C4-2B (cell line): ENCODE measurements around the gene SEMA3B.

Source experiments
- H3K27ac ChIP-seq: fragments of 450-650 bp; 2 replicates; pipeline ENCODE4 v1.5.1; 2017
- ZFX ChIP-seq: fragments of 450-650 bp; IDR thresholded peaks from 2 replicates; pipeline ENCODE4 v1.6.1; 2017
- TF ChIP-seq, protein P1 (sequence below): fragments of 450-650 bp; conservative IDR thresholded peaks from 2 replicates; pipeline ENCODE4 v1.5.1; 2017; ENCODE audit warnings: mild to moderate bottlenecking

Gene SEMA3B

GRCh38 chr3:50269977-50270413, 1.0 kb downstream of the SEMA3B start:
- TF ChIP-seq ZFX: no peak
- TF ChIP-seq, protein P1, sequence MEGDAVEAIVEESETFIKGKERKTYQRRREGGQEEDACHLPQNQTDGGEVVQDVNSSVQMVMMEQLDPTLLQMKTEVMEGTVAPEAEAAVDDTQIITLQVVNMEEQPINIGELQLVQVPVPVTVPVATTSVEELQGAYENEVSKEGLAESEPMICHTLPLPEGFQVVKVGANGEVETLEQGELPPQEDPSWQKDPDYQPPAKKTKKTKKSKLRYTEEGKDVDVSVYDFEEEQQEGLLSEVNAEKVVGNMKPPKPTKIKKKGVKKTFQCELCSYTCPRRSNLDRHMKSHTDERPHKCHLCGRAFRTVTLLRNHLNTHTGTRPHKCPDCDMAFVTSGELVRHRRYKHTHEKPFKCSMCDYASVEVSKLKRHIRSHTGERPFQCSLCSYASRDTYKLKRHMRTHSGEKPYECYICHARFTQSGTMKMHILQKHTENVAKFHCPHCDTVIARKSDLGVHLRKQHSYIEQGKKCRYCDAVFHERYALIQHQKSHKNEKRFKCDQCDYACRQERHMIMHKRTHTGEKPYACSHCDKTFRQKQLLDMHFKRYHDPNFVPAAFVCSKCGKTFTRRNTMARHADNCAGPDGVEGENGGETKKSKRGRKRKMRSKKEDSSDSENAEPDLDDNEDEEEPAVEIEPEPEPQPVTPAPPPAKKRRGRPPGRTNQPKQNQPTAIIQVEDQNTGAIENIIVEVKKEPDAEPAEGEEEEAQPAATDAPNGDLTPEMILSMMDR: no peak

GRCh38 chr3:50270422-50271224, 1.7 kb downstream of the SEMA3B start:
- H3K27ac ChIP-seq: peak overlapping the region; percentile 41
- no peak for TF ChIP-seq ZFX
- TF ChIP-seq, protein P1: no peak

More at GRCh38 chr3:50269977-50270413, 1.0 kb downstream of the SEMA3B start:
- H3K27ac ChIP-seq: peak overlapping the region; percentile 41

DNA sequence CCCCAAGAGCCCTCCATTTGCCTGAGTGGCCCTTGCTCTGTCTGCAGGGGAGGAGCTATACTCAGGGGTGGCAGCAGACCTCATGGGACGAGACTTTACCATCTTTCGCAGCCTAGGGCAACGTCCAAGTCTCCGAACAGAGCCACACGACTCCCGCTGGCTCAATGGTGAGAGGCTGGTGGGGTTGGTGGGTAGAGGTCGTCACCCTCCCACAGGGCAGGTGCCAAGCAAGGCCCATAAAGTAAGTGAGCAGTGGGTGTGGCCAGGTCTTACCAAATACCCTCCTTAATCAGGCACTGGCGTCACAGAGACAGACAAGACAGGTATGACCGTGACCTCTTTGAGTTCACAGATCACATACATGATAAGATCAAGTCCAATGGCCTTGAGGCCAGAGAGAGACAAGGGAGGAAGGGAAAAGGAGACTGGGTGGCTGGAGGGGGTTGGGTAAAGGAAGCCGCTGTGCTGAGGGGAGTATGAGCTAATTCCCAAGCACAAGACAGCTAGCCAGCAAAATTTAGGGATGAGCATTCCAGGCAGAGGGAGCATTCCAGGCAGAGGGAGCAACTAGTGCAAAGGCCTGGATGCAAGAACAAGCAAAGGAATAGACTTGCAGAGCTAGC, 2.5 kb downstream of the SEMA3B start:
- TF ChIP-seq, protein P1: no peak
- TF ChIP-seq ZFX: no peak
- peak overlapping the region; percentile 41 for H3K27ac ChIP-seq

- peak overlapping the region; percentile 41 for H3K27ac ChIP-seq
These were observed 3.6 kb downstream of the SEMA3B start for GRCh38 chr3:50272538-50272910.

DNA sequence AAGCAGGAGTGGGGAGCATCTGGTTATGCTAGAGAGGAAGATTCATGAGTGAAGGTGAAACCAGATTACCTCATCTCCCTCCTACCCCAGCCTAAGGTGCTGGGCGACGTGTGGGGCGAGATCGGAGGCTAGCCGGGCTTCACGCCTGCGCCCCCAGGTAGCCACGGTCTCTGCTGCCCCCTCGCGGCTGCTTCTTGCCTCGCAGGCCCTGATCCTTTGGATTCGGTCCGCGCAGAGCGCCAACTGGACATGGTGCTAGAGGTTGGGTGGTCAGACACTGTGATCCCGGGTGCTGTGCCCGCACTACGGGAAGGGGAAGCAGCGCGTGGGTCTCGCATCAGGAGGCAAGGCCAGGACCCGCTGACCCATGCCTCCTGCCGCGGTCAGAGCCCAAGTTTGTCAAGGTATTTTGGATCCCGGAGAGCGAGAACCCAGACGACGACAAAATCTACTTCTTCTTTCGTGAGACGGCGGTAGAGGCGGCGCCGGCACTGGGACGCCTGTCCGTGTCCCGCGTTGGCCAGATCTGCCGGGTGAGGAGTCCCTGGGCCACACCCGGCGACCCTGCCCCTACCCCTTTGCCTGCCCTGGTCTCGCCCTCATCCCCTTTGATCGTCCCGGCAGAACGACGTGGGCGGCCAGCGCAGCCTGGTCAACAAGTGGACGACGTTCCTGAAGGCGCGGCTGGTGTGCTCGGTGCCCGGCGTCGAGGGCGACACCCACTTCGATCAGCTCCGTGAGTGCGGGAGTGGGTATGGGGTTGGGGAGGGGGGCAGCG, 4.2 kb downstream of the SEMA3B start:
- H3K27ac ChIP-seq: peak overlapping the region; percentile 23
- no peak for TF ChIP-seq ZFX
- TF ChIP-seq, protein P1: peak; percentile 87

DNA sequence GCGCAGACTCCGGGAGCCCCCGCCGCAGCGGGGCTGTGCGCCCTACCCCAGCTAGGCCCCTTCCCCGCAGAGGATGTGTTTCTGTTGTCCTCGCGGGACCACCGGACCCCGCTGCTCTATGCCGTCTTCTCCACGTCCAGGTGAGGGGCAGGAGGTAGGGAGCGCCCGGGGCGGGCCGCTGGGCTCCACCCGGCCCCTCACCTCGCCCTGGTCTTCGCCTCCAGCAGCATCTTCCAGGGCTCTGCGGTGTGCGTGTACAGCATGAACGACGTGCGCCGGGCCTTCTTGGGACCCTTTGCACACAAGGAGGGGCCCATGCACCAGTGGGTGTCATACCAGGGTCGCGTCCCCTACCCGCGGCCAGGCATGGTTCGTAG, 4.7 kb downstream of the SEMA3B start:
- no peak for TF ChIP-seq ZFX
- TF ChIP-seq, protein P1: no peak
- H3K27ac ChIP-seq: no peak overlapping the region

DNA sequence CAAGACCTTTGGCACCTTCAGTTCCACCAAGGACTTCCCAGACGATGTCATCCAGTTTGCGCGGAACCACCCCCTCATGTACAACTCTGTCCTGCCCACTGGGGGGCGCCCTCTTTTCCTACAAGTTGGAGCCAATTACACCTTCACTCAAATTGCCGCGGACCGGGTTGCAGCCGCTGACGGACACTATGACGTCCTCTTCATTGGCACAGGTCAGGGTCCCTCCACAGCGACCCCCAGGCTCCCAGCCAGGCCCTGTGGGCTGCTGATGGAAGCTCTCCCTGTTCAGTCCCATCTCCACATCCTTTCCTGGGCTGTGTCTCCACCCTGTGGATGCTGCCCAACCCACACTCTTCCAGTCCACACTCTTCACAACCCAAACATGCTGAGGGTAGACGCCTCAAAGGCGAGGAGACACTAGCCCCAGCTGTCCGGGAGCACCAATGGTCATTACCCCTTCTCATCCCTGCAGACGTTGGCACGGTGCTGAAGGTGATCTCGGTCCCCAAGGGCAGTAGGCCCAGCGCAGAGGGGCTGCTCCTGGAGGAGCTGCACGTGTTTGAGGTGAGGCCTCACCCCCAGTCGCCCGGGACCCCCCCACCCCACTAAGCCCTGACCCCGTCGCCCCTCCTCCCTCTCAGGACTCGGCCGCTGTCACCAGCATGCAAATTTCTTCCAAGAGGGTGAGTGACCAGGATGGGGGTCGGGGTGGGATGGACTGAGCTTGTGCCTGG, 5.6 kb downstream of the SEMA3B start:
- H3K27ac ChIP-seq: no peak overlapping the region
- no peak for TF ChIP-seq ZFX
- TF ChIP-seq, protein P1: peak; percentile 83
